G401 (cell line): ENCODE measurements around the gene HSDL1. TPM values are rescaled to one million over a fixed set of nuclear protein-coding genes. Genes with fewer than 3 reads are reported as not detected.
"Not testable (repeated sequence)": the region's sequence is repeated elsewhere in the genome, so short reads cannot be mapped to it uniquely, and the experiment has no call there.

Experiments used
- DNase-seq: peaks from one replicate; pipeline ENCODE4 v3.0.0-alpha.2; 2015; ENCODE audit warnings: low spot score
- in situ Hi-C: cut with HindIII; loops from 2 replicates; pipeline ENCODE4 v1.10.0; 2016; ENCODE audit warnings: low sequenced_read_pairs, mixed read lengths
- total RNA-seq: library from RNA; depleted of rRNA; stranded (reverse); fragments of >200 nt; shearing (Covaris generic); gene quantifications from 2 replicates; pipeline ENCODE4 v1.2.3, GENCODE V29; 2014

The HSDL1 gene
- total RNA-seq, 1 experiment from 2014 or later = 37.9 TPM

GRCh38 chr16:84143784-84144199 lies 1.2 kb downstream of the HSDL1 start:
- in situ Hi-C loops = loop anchor here (10.0 kb wide), 1 partner anchor 59 kb away; no protein-coding TSS in a partner anchor
- no peak for DNase-seq

- in situ Hi-C loops = loop anchor here (10.0 kb wide), 1 partner anchor 58 kb away; no protein-coding TSS in a partner anchor
Observed at GRCh38 chr16:84143081-84143480, 1.9 kb downstream of the HSDL1 start.

GRCh38 chr16:84141143-84141670 lies 3.8 kb downstream of the HSDL1 start:
- DNase-seq = no peak
- in situ Hi-C loops = loop anchor here (10.0 kb wide), 1 partner anchor 56 kb away; no protein-coding TSS in a partner anchor

More at GRCh38 chr16:84143081-84143480, 1.9 kb downstream of the HSDL1 start:
- no peak for DNase-seq

GRCh38 chr16:84139628-84140258 lies 5.2 kb downstream of the HSDL1 start:
- no peak for DNase-seq
- in situ Hi-C loops = loop anchor here (10.0 kb wide), 1 partner anchor 55 kb away; no protein-coding TSS in a partner anchor

- DNase-seq = no peak
- in situ Hi-C loops = no loop called here
Observed at GRCh38 chr16:84138824-84139627, 6.0 kb downstream of the HSDL1 start.

- in situ Hi-C loops = no loop called here
- DNase-seq = no peak
Observed at GRCh38 chr16:84138500-84138823, 6.5 kb downstream of the HSDL1 start.

GRCh38 chr16:84137769-84138357 lies 7.1 kb downstream of the HSDL1 start:
- DNase-seq = no peak
- in situ Hi-C loops = no loop called here

- DNase-seq = no peak
- in situ Hi-C loops = no loop called here
Observed at GRCh38 chr16:84137287-84137686, 7.7 kb downstream of the HSDL1 start.

GRCh38 chr16:84136331-84137125 lies 8.4 kb downstream of the HSDL1 start:
- no peak for DNase-seq
- in situ Hi-C loops = no loop called here

- no peak for DNase-seq
- in situ Hi-C loops = no loop called here
Observed at GRCh38 chr16:84132527-84133285, 12.3 kb downstream of the HSDL1 start.

GRCh38 chr16:84131117-84131516 lies 13.9 kb downstream of the HSDL1 start:
- in situ Hi-C loops = no loop called here
- no peak for DNase-seq

- in situ Hi-C loops = no loop called here
- no peak for DNase-seq
Observed at GRCh38 chr16:84124257-84125073, 20.5 kb downstream of the HSDL1 start.

GRCh38 chr16:84121007-84121406 lies 24.0 kb downstream of the HSDL1 start:
- DNase-seq = no peak
- in situ Hi-C loops = no loop called here

GRCh38 chr16:84120023-84120422 lies 25.0 kb downstream of the HSDL1 start:
- in situ Hi-C loops = no loop called here
- DNase-seq = no peak

- no peak for DNase-seq
- in situ Hi-C loops = no loop called here
Observed at GRCh38 chr16:84119368-84119767, 25.6 kb downstream of the HSDL1 start.

GRCh38 chr16:84118315-84118714 lies 26.7 kb downstream of the HSDL1 start:
- in situ Hi-C loops, DNase-seq: not testable (repeated sequence)

GRCh38 chr16:84117494-84117843 lies 27.5 kb downstream of the HSDL1 start:
- in situ Hi-C loops = no loop called here
- DNase-seq = peak; percentile 65
